PFSK-1 (cell line): ENCODE results near the gene CACNB2.

ENCODE experiments used
- POLR2AphosphoS5 ChIP-seq: IDR thresholded peaks from 2 replicates; pipeline ENCODE4 v1.6.1; 2012; ENCODE audit warnings: low read depth, mild to moderate bottlenecking, control low read depth, low read length, moderate library complexity
- REST ChIP-seq, 2 experiments: IDR thresholded peaks; 2 replicates each; pipeline versions ENCODE4 v1.6.1 to v1.8.0; 2011 to 2012; ENCODE audit warnings: low read depth in 2 of 2, low read length in 2 of 2, control low read depth in 1 of 2, inconsistent platforms in 1 of 2, mild to moderate bottlenecking in 1 of 2, moderate library complexity in 1 of 2; ENCODE audit not compliant: insufficient read depth in 1 of 2
- SIN3A ChIP-seq: IDR thresholded peaks from 2 replicates; pipeline ENCODE4 v1.6.1; 2012; ENCODE audit warnings: mild to moderate bottlenecking, low read length, moderate library complexity, borderline replicate concordance; ENCODE audit not compliant: insufficient read depth
- TAF1 ChIP-seq: IDR thresholded peaks from 2 replicates; pipeline ENCODE4 v1.6.1; 2012; ENCODE audit warnings: low read length, control low read depth, borderline replicate concordance; ENCODE audit not compliant: insufficient read depth

DNA sequence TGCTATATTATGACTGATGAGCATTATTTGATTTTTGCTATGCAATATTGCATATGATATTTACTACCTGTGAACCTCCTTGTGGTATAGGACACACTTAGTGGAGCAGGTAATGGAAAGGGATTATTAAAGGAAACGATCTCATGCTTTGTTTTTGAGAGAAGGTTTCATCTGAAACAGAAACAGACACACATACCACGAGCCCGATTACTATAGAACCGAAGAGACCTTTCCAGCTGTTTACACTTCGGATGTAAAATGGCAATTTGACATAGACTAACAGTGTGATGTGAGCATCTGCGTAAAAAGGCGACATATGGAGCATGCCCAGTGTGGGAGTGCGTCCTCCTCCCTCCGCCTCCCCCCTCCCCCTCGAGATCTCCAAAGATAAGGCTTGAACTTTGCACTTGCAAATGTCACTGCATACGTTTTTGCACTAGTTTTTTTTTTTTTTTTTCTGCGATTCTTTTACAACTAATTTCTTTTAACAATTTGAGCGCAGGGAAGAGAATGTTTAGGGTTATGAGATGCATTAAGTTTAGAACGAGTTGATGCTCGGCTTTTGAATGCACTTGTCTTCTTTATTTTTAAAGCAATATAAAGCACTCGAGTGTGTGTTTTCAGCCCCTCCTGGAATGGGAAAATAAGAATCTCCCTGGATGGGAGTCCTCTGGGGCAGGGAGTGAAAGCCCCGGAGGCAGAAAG lies 260.1 kb downstream of the CACNB2 start:
- TF ChIP-seq TAF1 (no peak), SIN3A (no peak), POLR2AphosphoS5 (no peak), REST (IDR thresholded peaks at IDR 0.05; ENCODE audit: insufficient read depth in 1 of 2, low read depth in 2 of 2, low read length in 2 of 2) (no peak)
